ENCODE results near the gene BRI3.

Gene BRI3, protein sequence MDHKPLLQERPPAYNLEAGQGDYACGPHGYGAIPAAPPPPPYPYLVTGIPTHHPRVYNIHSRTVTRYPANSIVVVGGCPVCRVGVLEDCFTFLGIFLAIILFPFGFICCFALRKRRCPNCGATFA

DNA sequence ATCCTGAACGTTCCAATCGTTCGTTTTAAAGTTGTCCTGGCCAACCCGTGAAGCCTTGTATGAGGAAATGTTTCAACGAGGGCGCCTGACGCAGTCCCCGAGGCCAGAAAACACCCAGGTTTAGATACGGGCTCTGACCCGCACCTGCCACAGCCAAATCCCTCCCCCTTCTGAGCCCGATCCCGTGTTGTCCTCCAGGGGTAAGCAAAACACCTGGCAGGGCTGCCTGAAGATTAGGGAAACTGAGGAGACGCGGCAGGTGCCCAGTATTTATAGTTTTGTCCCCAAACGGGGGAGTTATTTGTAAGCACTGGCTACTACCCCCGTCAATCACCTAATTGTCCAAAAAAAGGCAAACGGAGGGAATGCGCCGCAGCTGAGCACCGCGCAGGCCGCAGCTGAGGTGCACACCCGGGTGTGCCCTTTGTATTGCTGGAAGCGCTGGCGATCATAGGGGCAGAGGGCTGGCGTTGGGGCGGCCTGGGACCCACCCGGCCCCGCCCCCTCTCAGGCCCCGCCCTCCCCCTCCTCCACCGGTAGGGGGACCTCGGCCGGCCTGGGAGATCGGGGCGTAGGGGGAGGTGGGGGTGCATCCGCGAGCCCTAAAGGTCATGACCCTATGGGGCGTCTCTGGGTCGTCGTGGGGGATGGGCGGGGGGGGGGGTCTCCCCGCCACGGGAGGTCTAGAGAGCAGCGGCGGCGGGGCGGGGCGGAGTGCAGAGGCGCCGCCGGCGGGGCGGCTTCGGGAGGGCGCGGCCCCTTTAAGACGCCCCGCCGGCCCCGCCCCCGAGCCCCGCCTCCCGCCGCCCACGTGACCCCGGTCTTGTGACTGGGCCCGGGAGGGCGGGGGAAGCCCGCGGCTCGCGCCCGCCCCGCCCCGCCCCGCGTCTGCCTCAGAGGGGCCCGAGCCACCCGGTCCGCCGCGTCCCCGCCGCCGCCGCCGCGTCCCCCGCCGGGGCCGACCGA, at the start of gene BRI3:
Gene BRI3 (plus strand): TSS at position 896 of the 966 bp plus-strand sequence. CDS start 110 bp downstream, outside the sequence.
- DNase-seq = peak; percentile 97

DNA sequence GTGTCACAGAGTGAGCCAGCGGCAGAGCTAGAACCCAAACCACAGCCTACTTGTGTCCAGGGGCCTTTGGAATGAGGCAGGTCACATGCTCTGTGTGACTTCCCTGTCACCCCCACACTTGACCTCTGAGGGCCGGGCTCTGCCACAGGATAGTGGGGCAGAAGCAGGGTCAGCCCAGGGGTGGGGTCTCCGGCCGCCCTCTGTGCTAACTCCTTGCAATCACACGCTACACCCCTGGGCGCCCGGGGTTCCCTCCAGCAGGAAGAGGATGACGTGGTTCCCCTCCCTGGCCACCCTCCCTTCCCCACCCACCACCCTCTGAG, 49.3 kb upstream of the BRI3 start:
- no peak for DNase-seq

DNA sequence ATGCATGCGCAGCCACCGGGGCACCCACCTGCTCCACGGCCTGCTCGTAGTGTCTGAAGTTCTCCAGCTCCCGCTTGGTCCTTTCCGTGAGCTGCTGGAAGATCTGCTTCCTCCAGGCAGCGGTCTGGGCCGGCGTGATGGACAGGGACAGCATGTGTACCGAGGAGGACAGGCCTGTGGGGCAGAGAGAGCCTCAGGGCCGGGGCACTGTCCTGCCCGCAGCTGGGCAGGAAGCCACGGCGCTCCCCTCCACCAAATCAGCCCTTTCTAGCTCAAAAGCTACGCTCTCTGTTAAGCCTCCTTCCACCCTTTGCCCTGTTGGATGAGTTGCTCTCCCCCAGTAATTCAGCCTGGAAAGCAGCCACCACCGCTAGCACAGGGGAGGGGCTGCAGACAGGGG, 48.7 kb upstream of the BRI3 start:
- no peak for DNase-seq

DNA sequence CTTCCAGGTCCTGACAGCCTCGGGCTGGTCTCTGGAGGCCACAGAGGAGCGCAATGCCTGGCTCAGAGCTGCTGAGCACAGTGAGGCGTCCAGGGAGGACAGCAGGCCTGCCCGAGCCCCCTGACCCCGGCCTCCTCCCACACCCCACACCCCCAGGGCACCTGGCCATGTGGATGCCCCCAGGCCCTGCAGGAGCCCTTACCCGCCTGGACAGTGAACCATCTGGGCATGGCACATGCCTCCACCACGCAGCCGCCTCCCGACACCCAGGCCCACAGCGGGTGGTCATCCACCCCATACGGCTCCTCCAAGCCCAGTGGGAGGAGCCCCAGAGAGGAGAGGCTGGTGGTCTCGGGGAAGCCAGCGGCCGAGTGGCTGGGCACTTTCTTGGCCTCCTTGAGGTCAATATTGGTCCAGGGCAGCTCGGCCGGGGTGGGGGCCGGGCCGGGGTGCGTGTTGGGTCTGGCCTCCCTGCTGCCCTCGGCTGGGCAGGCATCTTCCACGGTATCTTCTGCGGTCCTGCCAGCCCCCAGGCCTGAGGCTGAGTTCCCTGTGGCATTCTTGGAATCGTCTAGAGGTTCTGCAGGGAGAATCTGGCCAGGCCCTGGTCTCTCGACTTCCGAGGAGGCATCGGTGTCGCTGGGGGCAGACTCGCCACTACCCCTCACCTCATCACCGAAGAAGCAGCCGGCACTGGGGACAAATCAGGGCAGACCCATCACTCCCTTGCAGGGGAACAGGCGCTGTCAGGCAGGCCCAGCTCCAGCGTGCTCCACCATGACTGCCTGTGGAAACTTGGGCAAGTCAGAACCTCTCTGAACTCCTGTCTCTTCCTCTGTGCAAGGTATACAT, 48.0 kb upstream of the BRI3 start:
- no peak for DNase-seq

DNA sequence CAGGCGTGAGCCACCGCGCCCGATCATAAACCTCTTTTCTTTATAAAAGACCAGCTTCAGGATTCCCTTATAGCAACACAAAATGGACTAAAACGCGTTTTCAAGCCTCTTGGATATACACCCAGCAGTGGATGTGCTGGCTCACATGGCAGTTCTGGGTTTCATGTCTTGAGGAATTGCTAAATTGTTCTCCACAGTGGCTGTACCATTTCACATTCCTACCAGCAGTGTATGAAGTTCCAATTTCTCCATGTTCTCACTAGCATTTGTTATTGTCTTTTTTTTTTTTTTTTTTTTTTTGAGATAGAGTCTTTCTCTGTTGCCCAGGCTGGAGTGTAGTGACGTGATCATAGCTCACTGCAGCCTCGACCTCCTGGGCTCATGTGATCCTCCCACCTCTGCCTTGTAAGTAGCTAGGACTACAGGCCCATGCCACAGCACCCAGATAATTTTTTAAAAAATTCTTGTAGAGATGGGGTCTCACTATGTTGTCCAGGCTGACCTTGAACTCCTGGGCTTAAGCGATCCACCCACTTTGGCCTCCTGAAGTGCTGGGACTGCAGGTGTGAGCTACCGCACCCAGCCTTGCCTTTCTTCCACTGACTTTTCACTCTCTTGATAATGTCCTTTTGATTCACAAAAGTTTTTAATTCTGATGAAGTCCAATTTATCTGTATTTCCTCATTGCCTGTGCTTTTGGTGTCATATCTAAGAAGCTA, 46.9 kb upstream of the BRI3 start:
- DNase-seq = no peak

DNA sequence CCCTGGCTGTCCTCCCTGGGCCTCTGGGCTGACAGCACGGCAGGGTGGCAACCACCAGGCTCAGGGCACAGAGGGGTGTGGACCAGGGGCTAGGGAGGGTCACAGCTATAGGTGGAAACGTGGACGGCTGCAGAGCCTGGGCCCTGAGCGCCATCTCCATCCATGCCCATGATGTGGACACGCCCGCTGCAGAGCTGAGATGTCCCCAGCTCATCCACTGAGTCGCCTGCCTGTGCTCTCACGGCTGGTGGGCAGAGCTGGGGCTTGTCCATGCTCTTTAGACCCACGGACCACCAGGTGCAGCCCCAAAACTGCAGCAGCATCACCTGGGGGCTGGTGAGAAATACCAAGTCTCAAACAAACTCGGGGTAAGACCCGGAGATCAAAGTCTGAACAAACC, 45.6 kb upstream of the BRI3 start:
- DNase-seq = no peak

DNA sequence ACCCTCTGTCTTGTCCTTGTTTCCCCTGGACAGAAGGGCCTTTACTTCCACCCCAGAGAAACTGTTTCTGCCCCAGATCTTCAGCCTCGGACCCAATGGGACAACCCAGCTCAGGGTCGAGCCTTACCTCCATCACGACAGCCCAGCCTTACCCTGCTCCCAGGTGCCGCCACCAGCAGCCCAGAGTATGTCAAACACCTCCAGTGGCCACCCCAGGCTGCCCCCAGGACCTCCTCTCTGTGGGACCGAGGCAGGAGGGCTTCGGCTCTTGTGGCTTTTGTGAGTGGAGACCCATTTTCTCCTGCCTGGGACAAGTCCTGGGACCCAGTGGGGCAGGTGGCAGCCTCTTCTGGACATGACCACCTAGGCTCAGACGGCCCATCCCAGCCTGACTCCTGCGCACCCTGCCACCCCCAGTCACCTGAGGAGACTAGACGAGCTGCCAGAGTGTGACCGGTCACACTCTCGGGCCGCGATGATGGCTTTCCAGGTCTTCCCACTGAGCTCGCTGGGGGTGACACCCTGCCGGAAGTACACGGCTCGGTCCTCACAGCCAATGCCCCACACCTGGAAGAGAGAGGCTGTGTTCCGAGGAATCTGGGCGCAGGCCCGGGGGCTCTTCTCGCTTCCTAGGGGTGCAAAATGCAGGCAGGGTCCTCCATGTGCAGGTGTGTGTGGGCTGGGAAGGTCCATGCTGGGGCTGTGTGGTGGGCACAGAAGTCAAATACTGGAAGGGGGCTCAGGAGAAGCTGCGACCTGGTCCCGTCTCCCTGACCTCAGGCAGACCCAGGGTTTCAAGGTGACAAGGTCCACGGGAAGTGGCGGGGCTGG, 44.9 kb upstream of the BRI3 start:
- no peak for DNase-seq

DNA sequence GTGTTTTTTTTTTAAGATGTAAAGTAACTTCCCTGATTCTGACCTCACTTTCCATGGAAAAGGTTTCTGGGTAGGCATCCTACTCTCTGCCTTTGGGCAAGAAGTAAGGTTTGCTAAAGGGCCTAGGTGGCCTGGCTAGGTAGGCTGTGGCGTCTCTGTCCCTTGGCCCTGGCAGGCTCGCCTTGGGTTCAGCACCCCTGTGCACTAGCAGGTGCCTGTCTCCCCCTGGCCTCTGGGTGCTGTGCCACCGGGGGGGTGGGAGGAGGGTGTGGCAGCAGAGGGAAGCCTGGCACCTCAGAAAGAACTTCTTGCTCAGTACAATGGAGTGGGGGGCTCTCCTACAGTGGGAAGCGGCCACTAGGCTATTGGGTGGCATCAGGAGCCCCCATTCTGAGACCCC, 43.4 kb upstream of the BRI3 start:
- no peak for DNase-seq

DNA sequence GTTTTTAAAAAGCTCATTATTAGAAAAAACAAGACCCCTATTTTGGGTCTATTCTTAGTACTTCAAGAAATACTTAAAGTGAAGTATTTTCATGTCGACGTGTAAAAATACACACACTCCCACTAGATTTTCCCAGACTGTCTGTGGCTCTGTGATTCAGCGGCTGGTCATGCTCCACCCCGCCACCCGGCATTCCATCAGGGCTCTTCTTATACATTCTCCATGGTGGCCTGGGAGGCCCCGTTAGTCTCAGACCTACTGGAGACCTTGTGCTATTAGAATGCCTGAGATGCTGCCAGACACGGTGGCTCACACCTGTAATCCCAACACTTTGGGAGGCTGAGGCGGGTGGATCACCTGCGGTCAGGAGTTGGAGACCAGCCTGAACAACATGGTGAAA, 42.5 kb upstream of the BRI3 start:
- DNase-seq = no peak

DNA sequence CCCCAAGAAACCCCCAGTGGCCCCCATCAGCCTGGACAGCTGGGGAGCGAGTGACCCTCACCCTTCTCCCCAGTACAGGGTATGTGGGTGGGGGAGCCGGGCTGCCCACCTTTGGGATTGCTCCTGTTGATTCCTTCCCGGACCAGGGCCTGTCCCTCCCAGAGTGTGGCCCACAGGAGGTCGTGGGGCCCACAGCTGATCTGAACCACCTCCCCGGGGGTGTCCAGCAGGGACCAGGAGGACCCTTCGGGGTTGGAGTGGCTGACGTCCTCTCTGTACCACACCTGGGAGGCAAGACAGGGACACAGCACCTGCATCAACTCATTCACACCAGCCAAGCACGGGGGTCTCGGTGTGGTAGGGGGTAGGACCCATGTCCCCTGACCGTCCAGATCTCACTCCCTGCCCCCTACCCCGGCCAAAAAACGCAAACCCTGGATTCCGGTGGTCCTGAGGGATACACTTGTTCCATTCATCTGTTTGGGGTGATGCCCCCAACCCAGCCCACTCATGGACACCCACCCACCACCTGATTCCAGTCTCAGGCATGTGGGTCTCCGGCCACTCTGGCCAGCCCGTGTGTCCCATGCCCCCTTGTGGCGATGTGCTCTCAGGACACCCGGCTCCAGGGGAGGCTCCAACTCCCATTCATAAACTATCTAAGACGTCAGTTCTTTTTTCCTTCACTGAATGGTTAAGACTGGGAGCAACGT, 40.4 kb upstream of the BRI3 start:
- peak; percentile 49 for DNase-seq

DNA sequence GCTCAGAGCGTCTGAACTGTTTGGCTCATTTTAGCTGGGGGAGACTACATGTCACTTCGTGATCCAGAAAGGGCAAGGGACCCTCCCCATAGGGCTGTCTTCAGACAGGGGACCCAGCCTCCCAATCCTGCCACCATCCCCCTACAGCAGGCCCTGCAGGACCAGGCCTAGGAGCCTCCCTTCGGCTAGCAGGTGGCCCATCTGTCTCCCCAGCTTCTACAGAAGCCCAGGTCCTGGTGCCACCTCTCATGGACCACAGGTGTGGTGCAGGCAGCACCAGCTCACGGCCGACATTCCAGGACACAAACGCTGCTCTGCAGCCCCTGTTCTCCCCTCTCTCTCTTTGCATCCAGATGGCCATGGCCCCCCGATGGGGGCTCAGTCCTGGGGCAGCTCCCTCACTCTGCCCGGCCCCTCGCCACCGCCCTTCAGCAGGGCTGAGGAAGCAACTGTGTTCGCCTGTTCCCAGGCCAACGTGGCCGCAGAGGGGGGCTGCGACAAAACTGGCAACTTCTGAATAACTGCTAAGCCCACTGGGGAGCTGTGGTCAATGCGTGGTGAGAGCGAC, 39.7 kb upstream of the BRI3 start:
- no peak for DNase-seq

DNA sequence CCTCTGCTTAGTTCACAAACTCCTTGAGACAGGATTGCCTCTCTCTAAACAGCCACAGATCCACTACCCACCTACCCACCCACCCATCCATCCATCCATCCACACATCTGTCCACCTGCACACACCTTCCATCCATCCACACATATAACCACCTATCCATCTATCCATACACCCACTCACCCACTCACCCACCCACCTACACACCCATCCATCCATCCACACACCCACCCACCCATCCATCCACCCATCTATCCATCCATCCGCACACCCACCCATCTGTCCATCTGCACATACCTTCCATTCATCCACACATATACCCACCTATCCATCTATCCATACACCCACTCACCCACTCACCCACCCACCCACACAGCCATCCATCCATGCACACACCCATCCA, 39.1 kb upstream of the BRI3 start:
- DNase-seq = no peak

DNA sequence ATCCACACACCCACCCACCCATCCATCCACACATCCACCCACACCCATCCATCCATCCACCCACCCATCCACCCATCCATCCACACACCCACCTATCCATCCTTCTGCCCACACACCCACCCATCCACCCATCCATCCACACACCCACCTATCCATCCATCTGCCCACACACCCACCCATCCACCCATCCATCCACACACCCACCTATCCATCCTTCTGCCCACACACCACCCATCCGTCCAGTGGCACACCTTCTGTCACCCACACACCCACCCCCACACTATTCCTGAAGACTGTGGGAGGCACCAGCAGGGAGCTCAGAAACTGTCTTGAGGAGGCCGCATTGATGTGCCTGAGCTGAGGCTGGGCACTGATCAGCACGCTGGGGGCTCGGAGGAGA, 38.6 kb upstream of the BRI3 start:
- DNase-seq = no peak

DNA sequence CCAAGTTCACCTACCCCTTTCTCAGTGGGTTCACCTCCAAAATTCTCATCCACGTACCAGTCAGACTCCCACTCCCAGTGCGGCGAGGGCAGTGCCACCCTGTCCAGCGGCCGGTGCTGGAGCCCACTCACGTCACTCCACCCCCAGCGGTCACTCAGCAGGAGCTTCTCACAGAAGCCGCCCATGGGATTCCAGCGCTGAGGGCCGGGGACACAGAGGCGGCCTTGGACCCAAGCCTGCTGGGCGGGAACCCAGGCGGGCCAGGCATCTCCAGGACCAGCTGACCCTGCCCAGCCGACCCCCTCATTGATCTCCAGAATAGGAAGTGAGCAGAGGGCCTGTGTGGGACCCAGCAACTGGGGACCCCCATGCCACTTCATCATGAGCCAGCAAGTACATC, 36.6 kb upstream of the BRI3 start:
- DNase-seq = no peak

DNA sequence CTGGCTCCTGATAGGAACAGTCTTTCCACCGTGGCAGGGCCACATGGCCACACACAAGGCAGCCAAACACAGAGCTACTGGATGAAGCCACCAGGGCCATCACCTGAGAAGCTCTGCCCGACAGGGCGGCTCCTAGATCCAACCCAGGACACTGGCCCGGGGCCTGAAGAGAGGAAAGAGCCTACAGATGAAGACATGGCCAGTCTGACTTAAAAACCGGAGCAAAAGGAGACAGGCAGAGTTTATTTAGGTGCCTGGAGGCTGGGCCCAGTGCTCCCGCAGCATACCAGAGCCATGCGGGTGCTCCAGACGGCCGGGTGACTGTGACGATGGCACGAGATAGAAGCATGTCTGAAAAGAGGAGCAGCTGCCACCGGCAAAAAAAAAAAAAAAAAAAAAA, 33.3 kb upstream of the BRI3 start:
- DNase-seq = no peak

DNA sequence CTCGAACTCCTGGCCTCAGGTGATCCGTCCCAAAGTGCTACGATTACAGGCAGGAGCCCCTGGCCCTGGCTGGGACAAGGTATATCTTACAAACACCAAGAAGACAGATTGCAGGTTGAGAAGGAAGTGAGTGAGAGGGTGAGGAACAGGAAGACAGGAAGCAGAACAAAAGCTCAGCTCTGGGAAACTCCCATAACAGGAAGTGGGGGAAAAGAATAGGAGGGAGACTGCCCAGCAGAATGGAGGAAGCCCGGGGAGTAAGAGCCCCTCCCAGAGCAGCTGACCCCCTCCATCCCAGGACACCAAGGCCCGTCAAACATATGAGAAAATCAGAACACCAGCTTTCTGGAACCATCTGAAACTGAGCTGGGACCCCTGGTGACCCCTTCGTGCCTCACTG, 32.4 kb upstream of the BRI3 start:
- peak; percentile 38 for DNase-seq

DNA sequence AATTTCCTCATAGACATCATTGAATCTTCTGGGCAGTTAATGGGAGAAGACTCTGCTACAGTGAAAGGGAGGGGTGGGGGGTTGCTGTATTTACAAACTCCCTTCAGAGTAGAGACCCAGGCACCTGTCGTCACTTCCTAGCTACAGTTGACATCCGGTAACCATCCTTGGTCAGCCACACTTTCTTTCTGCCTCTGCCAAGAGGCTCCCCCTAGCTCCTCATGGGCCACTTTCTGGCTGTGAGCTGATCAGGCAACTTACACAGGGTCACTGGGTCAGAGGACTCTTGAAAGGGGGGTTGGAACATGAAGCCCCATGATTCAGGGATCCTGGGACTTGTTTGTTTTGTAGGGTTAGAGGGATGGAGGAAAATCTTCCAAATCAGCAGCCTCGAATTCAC, 30.7 kb upstream of the BRI3 start:
- peak; percentile 66 for DNase-seq

DNA sequence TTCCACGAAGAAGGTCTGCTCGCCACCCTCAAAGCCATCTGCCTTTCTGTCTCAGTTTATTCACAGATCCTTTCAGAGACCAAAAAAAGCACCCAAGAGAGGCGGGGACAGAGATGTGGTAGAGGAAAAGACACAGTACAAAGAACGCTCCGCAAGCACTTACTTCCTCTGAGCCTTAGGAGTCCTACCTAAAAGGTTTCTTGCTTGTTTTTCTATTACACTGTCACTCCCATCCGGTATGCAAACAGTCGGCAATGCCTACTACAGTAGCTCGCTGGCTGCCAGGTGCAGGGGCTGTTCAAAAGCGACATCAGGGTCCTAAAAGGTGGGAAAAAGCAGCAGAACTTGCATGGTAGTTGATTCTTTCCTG, 30.3 kb upstream of the BRI3 start:
- no peak for DNase-seq

DNA sequence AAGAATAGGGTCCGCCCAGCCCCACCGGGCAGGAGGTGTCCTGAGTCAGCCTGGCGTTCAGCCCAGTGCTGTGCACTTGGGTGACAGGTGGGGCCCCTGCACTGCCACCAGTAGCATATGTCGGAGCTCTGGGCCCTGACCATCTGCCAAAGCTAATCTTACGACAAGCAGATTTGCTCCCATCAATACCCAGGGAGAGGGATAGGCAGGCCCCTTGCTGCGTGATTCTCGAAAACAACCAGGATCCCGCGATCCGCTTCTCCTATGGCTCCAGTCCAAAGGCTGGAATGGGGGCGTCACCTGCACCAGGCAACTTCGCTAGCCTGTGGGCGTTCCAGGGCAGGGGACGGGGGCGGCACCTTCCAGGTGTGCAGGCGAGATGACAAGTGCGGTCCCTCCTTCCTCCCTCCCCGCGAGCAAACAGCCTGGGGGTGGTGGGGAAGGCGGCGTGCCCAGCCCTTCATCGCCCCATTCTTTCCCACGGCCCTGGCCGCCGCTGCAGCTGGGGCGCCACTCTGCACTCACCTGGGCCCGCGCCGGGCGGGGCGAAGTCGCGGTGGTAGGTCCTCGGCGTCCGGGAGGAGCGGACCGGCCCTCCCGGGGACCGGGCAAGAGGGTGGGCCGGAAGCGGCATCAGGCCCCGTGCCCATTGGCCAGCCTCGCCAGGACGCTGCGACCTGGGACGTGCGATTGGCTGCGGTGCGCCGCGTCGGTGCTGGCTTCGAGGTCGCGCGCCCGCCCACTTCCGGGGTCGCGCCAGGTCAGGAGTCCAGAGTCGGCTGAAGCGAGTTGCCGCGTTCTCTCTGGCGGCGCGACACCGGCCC, 29.7 kb upstream of the BRI3 start, which contains the start of gene TECPR1:
Gene TECPR1 (minus strand): TSS at position 632 of the 824 bp plus-strand sequence. CDS start 6,086 bp downstream, outside the sequence.
- DNase-seq = peak; percentile 98

DNA sequence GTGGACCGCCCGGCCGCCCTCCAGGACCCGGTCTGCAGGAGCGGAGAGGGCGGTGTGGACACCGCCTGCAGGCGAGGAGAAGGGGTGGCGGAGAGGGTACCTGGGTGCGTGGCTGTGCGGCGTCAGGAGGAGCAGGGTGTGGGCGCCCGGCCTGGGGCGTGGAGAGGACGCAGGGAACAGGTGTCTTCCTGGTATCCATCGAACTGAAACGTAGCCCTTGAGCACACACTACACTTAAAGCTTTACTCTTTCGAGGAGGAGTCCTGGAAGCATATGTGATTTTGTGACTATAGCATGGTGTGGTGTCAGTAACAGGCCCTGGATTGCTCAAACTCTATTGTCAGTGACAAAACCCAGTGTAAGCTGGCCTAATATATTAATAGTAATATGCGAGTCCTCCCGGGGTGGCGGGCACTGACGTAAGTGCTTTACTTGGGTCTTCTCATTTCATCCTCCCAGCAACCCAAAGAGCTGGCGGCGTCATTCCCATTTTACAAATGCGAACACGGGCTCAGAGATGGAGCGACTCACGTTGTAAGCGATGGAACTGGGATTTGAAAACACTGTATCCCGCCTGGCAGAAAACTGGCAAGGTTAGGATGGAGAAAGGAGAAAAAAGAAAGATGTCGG, 28.9 kb upstream of the BRI3 start:
- DNase-seq = no peak

All from NCI-H69 (cell line).